A549 treated with CpdA at 1 μM for 4 hours (cell line): ENCODE results near the gene ZBBX. TPM values are rescaled to one million over a fixed set of nuclear protein-coding genes. Genes with fewer than 3 reads are reported as not detected.

Experiments used
- total RNA-seq: library from RNA; stranded (reverse); fragments of 200-300 nt; extraction: Qiagen RNA extraction; gene quantifications from 5 replicates; pipeline ENCODE4 v1.2.3, GENCODE V29; 2022; ENCODE audit warnings: low read depth

The ZBBX gene
- total RNA-seq, result not detected in 5 replicates

GRCh38 chr3:167380004-167380689 lies at the start of gene ZBBX:
ZBBX (minus strand) TSS chr3:167380297; CDS start chr3:167372901, 7,396 bp downstream.

Other genes with a start within 250 kb of the ZBBX start
- gene SERPINI2, start 93.7 kb upstream of the ZBBX start, total RNA-seq, result not detected in 5 replicates